Lung (tissue), 12 donors: ENCODE measurements around the gene FDPS. TPM values are rescaled to one million over a fixed set of nuclear protein-coding genes. Genes with fewer than 3 reads are reported as not detected.

Experiments used
- ATAC-seq: fragments of 200-7000 bp; cut with Tn5 transposase; one replicate; pipeline ENCODE4 v1.9.1; 2020; ENCODE audit warnings: moderate number of reproducible peaks; ENCODE audit not compliant: insufficient read depth, low FRiP score
- DNase-seq, 3 donors: peaks; one replicate each; pipeline ENCODE4 v3.0.0-alpha.2; 2013 to 2017
- H3K27ac ChIP-seq, 2 donors: one replicate each; pipeline ENCODE4 v1.5.1; 2013; ENCODE audit warnings: mild to moderate bottlenecking in 2 of 2, moderate library complexity in 2 of 2, control low read depth in 1 of 2, inconsistent platforms in 1 of 2, low read depth in 1 of 2, low read length in 1 of 2
- H3K27me3 ChIP-seq, 3 donors: one replicate each; pipeline ENCODE4 v1.5.1; 2013; ENCODE audit warnings: low read length in 2 of 3; ENCODE audit not compliant: control insufficient read depth in 3 of 3, insufficient read depth in 3 of 3
- H3K36me3 ChIP-seq, 4 donors: one replicate each; pipeline ENCODE4 v1.5.1; 2013; ENCODE audit warnings: low read length in 4 of 4, mild to moderate bottlenecking in 1 of 4, moderate library complexity in 1 of 4; ENCODE audit not compliant: control insufficient read depth in 4 of 4, insufficient read depth in 4 of 4
- H3K4me1 ChIP-seq, 5 donors: one replicate each; pipeline ENCODE4 v1.5.1; 2013; ENCODE audit warnings: low read length in 5 of 5, mild to moderate bottlenecking in 2 of 5, moderate library complexity in 1 of 5; ENCODE audit not compliant: control insufficient read depth in 5 of 5, insufficient read depth in 5 of 5
- H3K4me3 ChIP-seq: one replicate; pipeline ENCODE4 v1.5.1; 2013; ENCODE audit warnings: mild to moderate bottlenecking, control low read depth, moderate library complexity
- H3K9ac ChIP-seq, 2 donors: one replicate each; pipeline ENCODE4 v1.5.1; 2013; ENCODE audit warnings: low read length in 2 of 2, control low read depth in 1 of 2; ENCODE audit not compliant: insufficient read depth in 1 of 2
- H3K9me3 ChIP-seq, 4 donors: one replicate each; pipeline ENCODE4 v1.5.1; 2013; ENCODE audit warnings: low read length in 3 of 4, mild to moderate bottlenecking in 1 of 4, moderate library complexity in 1 of 4; ENCODE audit not compliant: control insufficient read depth in 4 of 4, insufficient read depth in 3 of 4
- CTCF ChIP-seq: IDR thresholded peaks from 2 replicates; pipeline ENCODE4 v1.5.1; 2012; ENCODE audit warnings: mild to moderate bottlenecking; ENCODE audit errors: control extremely low read depth, extremely low read depth
- WGBS, 2 donors: extraction: QIAGEN DNeasy Blood & Tissue Kit; methylation state at CpG; one replicate each; pipeline ENCODE4 v1.1.7; 2013; 5-methylcytosine and 5-hydroxymethylcytosine counted together
- polyA plus RNA-seq, 2 donors: library from polyadenylated mRNA; stranded (reverse); fragments of 200-250 nt; gene quantifications; one replicate each; pipeline ENCODE4 v1.2.1, GENCODE V29; 2013
- total RNA-seq, 2 donors: library from RNA; depleted of rRNA in 1 of 2; stranded (reverse); fragments of >200 nt in 1 of 2; gene quantifications; one replicate each; pipeline ENCODE4 v1.2.1, GENCODE V29; 2014 to 2021
- donor health status: control.
- donor health status: control.
- donor health status: Bipolar disorder and iron deficiency.
- donor health status: healthy.
- donor health status: DM: yes; HTN: yes; CAD: no.

FDPS gene
- total and polyA plus RNA-seq, 4 donors: 193 to 385 (median 308) TPM

- Histone ChIP-seq H3K27me3 (no peaks in the 10 kb centered on the region), H3K27ac (peak overlapping the region; percentile 94 to 95), H3K4me1 (peaks cover 0 to 39% (median 17%) of the 10 kb centered on the region in 5 donors), H3K4me3 (peak overlapping the region; percentile 78), H3K9me3 (no peaks in the 10 kb centered on the region), H3K36me3 (peaks cover 0 to 12% (median 3%) of the 10 kb centered on the region in 4 donors), H3K9ac (peak overlapping the region; percentile 4 to 42)
- DNase-seq: peak; percentile 94 to 97 (median 97)
- 0% methylated on average over 42 to 44 of the region's 44 CpGs for WGBS, 2 donors
- peak; percentile 84 for ATAC-seq
- no peak for TF ChIP-seq CTCF
Observed at GRCh38 chr1:155324037-155324716, 15.5 kb downstream of the FDPS start.

- Histone ChIP-seq H3K36me3 (peaks cover 0 to 6% (median 5%) of the 10 kb centered on the region in 4 donors), H3K27ac (peak overlapping the region; percentile 60 to 69), H3K9ac (peak overlapping the region; percentile 4 to 42), H3K4me3 (peak overlapping the region; percentile 78), H3K4me1 (peaks cover 0 to 35% (median 14%) of the 10 kb centered on the region in 5 donors), H3K9me3 (no peaks in the 10 kb centered on the region), H3K27me3 (no peaks in the 10 kb centered on the region)
- DNase-seq (peak; percentile 52 to 68 (median 55)), ATAC-seq (no peak)
- no peak for TF ChIP-seq CTCF
- WGBS, 2 donors: 12 to 14% methylated on average over 52 to 59 of the region's 59 CpGs
Observed at GRCh38 chr1:155324717-155325602, 16.3 kb downstream of the FDPS start.

- no peak for ATAC-seq
- peaks cover 0 to 12% (median 10%) of the 10 kb centered on the region in 4 donors for H3K36me3 ChIP-seq
- no peak overlapping the region for H3K4me3 ChIP-seq
- H3K27ac ChIP-seq: peak overlapping the region in 1 of 2 donors; percentile 28
- H3K9ac ChIP-seq: no peak overlapping the region
- no peaks in the 10 kb centered on the region for H3K9me3 ChIP-seq
- no peaks in the 10 kb centered on the region for H3K27me3 ChIP-seq
- no peak for TF ChIP-seq CTCF
- no peak for DNase-seq
- H3K4me1 ChIP-seq: peaks cover 0 to 29% (median 16%) of the 10 kb centered on the region in 5 donors
- WGBS, 2 donors: 59 to 86% methylated on average over 6 of the region's 6 CpGs
Observed at GRCh38 chr1:155325603-155325893, 16.9 kb downstream of the FDPS start.
